Cerebellar cortex (tissue), 1 donor: ENCODE results near the gene VPS18.
A peak's percentile ranks its signal among the peaks of the same experiment; 100 is the strongest.

Experiments
- DNase-seq: peaks from one replicate; pipeline ENCODE4 v3.0.0-alpha.2; 2015; ENCODE audit warnings: low spot score

VPS18 gene

DNA sequence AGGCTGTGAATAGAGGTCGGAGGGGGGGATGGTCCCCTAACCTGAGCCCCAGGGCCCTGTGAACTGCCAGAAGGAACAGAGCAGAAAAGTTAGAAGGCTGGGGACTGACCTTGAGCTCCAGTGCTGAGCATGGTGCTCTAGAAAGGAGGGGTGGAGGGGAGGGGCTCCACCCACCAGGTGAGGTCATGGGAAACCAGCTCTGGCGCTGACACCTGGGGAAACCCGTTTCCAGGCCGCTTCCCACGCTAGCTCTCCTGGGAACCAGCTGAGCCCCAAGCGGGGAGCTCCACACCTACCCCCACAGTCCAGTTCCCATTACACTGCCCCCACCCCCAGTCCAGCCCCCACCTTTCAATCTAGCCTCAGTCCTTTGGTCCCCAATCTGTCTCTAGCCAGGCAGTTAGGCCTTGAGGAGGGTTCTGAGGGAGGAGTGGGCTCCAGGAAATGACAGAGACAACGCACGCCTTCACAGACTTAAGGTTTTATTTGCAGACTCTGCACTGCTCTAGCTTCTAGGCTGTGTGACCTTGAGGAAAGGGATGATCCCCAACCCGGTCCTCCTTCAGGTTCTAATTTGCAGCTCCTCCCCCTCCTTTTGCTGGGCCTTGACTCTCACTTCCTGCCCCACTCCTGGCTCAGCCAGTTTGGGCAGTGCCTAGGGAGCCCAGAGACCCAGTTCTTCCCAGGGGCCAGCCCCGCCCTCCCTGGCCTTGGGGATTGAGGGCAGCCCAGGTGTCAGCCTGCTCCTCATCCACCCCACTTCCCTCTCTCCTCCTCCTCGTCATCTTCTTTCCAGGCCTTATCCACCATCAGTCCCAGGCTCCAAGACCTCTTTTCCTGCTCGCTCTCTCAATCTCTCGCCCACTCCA lies 22.3 kb upstream of the VPS18 start:
- no peak for DNase-seq

DNA sequence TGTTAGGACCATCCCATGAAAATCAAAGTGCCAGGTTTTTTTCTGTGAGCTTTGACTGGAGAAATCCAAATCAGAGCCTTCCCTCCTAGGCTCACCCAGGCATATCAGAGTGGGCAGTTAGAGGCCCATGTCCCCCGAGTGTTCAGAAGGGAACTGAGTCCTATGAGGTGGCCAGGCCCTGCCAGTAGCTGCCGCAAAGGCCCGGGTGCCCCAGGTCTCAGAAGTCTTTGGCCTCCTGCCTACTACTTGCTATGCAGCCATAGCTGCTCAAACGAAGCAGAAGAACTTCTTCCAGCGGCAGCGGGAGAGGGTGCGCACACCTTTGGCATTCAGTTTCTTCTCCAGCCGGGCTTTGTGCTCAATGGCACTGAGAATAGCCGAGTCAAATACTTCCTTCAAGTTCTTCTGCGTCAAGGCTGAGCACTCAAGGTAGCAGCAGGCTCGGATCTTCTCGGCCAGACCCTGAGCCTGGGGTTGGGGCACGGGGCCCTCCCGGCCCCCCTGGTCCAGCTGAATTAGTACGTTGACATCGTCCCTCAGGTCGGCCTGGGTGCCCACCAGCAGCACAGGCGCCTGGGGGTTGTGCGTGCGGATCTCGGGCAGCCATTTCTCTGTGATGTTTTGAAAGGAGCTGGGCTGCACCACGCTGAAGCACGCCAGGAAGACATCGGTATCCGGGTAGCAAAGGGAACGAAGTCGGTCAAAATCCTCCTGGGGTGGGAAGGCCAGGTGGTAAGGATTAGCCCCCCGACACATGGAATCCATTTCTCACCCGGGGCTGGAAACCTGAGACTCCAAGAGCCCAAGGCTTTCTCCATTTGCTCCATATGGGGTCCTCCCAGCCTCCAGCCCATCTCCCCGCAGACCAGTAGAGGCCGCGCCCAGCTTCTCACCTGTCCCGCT lies 21.2 kb upstream of the VPS18 start:
- DNase-seq: no peak

DNA sequence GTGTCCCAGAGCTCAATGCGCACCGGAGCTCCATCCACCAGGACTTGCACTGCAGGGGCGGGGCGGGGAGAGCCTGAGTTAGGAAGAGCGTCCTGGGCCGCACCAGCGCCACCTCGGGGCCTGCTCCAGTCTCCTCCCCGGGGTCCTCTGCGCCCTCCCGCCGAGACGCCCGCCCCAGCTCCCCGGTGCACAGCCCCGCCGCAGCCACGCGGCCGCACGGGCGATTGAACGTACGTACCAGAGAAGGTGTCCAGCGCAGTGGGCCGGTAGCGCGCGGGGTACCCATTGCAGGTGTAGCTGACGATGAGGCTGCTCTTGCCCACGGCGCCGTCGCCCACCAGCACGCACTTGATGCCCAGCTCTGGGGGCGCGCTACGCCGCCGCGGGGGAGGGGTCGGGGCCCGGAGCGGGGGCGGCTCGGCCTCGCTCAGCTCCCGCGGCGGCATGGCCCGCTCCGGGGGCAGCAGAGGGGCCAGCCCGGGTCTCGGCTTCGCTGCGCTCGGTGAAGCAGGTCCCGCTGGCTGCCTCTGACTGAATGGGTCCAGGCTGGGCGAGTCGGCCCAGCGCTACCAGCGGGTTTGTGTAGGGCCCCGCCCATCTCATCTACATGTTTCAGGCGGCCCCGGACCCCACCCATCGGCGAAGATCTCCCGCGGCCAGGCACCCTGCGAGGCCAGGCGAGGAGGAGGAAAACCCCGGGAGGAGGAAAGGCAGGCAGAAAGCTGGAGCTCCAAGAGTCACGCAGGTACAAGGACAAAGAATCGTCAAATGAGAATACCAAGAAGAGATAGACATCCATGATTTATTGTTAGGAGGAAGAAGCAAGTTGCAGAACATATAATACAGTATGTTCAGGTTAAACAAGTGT lies 20.3 kb upstream of the VPS18 start, which contains the start of gene RHOV:
TSS of gene RHOV (minus strand) at position 541 of the 868 bp plus-strand sequence. CDS start at position 446, 95 bp downstream.
- DNase-seq: peak; percentile 71

DNA sequence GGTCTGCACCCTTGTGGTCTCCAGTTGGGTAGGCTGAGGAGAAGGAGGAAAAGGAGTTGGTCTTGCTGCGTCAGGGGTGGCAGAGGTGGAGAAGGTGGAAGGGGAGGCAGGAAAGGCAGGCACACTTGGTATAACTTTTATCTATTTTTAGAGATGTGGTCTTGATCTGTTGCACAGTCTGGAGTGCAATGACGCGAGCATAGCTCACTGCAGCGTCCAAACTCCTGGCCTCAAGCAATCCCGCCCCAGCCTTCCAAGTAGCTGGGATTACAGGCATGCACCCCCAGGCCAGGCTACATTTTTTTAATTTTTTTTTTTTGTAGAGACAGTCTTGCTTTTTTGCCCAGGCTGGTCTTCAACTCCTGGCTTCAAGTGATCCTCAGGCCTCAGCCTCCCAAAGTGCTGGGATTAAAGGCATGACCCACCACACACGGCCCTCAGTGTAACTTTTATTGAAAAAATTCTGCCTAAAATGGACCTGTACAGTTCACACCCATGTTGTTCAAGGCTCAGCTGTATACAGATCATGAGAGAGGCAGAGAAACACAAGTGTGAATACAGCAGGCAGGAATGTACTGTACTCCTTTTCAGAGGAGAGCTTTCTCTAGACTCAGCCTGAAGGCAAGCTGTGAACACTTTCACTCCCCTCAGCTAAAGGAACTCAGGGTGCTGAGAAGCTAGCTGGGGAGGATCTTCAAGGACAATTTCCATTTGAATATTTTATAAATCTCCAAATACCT lies 18.1 kb upstream of the VPS18 start:
- DNase-seq: no peak

DNA sequence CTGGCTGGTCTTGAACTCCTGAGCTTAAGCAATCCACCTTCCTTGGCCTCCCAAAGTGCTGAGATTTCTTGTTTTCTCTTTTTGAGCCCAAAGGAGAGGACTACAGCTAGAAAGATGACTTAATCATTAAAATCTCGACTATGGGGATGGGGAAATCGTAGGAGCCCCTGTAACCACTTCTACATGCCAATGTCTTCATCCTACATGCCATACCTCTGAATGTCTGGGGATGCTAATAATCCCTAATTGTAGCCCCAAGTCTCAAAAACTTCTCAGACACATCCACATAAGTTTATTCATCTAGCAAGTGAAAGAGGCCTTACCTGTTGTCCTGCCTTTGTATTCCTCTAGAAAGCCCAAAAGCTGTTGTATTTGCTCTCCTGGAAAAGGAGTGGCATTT lies 16.6 kb upstream of the VPS18 start:
- DNase-seq: no peak

DNA sequence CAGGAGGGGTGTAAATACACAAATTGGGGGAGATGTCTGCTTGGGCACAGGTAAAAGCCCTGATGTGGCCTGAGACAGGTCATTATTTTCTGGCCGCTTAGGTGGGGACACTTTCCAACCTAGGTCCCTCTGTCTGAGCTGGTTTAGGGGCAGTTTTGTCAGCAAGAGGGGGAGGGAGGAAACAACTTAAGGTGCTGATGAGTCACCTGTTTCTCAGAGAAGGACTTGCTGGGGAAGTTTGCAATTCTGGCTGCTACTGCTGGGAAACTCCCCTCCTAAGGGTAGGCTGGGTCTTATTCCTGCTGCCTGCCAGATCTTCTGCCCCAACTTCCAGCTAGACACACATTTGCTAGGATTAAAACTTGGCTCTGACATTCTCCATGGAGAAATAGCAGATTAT lies 15.5 kb upstream of the VPS18 start:
- DNase-seq: no peak

DNA sequence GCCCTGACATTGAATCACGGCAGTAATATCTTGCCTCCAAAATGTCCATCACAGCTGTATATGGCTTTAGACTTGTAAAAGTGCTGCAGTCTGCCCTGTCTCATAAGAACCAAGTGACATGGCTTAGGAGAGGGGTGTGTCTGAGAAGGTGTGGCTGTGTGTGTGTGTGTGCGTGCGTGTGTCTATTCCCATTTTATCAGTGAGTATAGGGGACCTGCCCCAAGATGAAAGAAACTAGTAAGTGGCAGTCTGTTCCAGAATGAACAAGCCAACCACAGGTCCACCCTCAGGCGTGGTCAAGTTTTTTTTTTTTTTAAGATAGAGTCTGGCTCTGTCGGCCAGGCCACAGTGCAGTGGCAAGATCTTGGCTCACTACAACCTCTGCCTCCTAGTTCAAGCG lies 14.6 kb upstream of the VPS18 start:
- no peak for DNase-seq

DNA sequence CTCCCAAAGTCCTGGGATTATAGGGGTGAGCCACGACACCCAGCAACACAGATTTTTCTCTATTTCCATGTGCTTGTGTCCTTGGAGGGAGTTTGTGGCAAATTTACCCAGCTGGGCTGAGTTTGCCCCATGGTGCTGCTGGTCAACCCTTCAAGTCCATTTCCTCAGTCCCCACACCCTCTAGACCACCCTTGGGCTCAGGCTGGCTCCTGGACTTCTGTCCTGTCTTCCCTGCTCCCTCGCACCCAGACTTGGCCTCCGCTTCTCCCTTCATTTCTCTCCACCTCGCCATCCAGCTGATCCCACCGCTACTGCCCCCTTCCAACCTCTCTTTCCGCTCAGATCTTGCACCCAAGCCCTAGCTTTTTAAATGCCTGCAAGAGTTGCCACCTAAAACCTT lies 12.9 kb upstream of the VPS18 start:
- DNase-seq: no peak

DNA sequence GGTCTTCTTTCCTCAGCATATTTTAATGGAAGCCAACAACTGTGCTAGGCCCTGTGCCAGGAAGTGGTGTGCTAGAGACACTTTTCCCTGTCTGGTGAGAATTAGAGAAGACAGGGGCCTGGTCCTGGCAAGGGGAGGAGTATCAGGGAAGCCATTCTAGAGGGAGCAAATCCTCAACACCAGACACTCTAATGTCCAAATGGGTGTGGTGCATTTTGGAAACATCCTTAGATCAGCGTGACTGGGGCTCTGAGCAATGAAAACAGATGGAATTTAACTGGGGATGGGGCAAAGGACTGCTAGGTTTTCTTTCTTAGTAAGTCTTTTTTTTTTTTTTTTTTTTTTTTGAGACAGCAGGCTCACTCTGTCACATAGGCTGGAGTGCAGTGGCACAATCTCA lies 7.7 kb upstream of the VPS18 start:
- DNase-seq: no peak

DNA sequence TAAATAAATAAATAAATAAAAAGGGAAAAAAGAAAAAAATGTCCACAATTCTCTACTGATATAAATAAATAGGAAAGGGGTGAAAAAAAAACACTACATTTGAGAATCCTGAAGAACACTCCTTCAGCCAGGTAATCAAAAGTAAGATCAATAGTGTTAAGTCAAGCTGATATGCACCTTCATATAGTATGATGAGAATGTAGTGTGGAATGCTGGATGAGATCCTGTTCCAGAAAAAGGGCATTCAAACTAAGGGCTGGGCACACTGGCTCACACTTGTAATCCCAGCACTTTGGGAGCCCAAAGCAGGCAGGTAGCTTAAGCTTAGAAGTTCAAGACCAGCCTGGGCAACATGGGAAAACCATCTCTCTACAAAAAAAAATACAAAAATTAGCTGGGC lies 5.1 kb upstream of the VPS18 start:
- DNase-seq: no peak

DNA sequence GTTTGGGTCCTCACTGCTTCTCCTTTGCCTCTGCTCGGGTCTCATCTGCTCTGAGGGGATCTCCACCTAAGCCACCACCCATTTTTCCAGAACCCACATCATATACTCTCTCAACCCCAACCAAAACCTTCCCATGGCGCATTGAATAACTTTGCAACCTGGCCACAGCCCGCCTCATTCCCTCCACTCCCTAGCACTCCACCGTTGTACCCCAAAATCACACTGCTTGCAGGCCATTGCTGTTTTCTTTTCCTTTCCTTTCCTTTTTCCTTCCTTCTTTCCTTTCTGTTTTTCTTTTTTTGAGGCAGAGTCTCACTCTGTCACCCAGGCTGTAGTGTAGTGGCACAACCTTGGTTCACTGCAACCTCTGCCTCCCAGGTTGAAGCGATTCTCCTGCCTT lies 3.1 kb upstream of the VPS18 start:
- no peak for DNase-seq

DNA sequence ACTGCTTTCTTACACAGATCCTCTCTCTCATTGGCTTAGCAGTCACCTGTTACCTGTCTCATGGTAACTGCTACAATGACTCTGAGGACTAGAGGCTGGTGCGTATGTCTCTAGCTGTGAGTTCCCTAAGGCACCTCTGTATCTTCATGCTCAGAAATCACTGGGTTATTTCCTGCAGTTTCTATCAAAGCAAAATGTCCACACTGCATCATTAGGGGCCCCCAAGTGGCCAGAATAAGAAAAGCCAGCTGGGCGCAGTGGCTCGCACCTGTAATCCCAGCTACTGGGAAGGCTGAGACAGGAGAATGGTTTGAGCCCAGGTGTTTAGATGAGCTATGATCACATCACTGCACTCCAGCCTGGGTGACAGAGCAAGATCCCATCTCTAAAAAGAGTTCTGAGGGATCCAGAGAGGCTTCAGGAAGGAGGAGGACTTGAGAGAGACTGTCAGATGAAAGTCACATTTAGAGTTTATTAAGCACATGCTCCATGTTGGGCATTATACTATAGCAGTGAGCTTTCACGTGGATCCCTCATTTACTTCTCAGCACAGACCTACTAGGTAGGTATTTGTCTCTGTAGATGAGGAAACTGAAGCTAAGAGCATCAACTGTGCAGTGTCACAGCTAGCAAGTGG lies 2.3 kb upstream of the VPS18 start:
- peak; percentile 80 for DNase-seq

DNA sequence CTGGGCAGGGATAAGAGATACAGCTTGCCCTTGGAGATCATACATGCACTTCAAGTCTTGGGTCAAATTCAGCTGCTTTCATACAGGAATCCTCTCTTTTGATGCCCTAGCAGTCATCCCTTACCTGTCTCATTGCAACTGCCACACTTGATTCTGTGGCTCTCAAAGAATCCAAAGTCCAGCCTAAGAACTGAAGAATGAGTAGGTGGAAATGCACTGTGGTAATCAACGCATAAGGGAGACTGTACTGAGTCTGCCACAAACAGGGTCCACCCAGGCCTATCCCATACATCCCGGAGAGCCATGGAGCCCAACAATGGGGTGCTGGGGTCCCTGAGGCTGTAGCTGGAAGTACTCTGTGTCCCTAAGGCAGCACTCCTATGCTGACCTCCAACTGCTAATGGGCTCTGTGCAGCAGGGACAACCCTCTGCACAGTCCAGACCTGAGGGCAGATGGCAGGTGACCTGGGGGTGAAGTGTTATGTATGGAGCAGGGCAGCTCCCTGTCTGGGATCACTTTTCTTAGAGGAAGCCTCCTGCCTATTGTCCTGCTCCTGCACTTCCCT lies 1.7 kb upstream of the VPS18 start:
- DNase-seq: no peak

DNA sequence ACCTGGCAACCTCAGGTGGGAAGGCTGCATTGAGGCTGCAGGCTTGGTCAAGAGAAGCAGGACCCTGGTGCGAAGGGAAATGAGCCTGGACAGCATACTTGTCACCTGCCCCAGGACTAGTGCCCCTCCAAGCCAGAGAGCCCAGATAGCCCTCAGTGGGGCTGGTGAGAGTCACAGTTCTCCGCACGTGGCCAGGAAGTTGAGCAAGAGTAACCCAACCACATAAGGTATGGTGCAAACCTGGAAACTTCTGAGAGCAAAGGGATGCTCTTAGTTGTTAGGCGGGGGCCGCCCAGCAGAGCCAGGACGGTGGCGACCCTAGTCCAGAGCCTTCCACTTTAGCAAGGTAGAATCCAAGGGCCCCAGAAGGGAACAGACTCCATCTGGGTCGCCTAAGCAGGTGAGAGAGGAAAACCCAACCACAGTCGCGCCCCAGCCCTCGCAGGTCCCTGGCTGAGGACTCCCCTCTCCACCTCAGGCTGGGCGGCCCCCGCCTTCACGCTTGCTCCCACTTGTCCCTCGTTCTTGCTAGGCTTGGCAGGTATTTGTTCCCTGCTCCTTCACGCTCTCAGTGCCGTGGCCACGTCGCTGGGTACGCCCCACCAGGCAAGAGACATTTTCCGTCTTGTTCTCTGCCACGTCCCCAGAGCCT lies 1.1 kb upstream of the VPS18 start:
- DNase-seq: no peak

DNA sequence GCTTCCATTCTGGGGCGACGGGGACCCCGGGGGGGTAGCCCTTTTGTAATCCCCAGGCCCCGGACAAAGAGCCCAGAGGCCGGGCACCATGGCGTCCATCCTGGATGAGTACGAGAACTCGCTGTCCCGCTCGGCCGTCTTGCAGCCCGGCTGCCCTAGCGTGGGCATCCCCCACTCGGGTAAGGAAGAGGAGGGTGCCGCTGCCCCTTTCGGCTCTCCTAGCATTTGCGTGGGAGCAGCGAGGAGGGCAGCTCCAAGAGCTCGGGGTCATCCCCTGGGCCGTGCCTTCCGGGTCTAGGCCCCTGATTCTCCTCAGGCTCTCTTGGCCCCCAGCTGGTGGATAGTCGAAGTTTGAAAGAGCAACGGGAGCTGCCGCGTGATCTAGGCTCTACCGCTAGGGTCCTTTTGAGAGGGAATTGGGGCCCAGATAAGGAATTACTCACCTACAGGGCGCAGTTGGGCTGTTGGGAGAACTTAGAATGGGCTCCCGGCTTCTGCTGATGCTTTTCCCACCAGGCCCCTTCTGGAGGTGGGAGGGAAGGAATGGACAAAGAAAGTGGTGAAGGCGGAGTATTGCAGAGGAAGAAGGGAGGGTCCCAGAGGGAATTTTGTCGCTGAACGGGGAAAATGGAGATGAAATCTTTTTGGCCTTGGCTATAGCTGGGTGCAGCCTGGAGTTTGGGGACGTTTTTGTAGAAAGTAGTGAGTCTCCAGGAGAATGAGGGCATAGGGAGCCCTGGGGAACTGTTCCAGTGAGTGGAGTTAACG lies 615 bp downstream of the VPS18 start:
- peak; percentile 50 for DNase-seq

DNA sequence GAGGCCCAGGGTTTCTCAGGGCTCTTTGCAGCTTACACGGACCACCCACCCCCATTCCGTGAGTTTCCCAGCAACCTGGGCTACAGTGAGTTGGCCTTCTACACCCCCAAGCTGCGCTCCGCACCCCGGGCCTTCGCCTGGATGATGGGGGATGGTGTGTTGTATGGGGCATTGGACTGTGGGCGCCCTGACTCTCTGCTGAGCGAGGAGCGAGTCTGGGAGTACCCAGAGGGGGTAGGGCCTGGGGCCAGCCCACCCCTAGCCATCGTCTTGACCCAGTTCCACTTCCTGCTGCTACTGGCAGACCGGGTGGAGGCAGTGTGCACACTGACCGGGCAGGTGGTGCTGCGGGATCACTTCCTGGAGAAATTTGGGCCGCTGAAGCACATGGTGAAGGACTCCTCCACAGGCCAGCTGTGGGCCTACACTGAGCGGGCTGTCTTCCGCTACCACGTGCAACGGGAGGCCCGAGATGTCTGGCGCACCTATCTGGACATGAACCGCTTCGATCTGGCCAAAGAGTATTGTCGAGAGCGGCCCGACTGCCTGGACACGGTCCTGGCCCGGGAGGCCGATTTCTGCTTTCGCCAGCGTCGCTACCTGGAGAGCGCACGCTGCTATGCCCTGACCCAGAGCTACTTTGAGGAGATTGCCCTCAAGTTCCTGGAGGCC lies 5.4 kb downstream of the VPS18 start:
- DNase-seq: no peak

DNA sequence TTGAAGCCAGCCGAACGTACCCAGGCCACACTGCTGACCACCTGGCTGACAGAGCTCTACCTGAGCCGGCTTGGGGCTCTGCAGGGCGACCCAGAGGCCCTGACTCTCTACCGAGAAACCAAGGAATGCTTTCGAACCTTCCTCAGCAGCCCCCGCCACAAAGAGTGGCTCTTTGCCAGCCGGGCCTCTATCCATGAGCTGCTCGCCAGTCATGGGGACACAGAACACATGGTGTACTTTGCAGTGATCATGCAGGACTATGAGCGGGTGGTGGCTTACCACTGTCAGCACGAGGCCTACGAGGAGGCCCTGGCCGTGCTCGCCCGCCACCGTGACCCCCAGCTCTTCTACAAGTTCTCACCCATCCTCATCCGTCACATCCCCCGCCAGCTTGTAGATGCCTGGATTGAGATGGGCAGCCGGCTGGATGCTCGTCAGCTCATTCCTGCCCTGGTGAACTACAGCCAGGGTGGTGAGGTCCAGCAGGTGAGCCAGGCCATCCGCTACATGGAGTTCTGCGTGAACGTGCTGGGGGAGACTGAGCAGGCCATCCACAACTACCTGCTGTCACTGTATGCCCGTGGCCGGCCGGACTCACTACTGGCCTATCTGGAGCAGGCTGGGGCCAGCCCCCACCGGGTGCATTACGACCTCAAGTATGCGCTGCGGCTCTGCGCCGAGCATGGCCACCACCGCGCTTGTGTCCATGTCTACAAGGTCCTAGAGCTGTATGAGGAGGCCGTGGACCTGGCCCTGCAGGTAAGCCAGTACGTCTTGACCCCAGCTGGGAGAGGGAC lies 6.2 kb downstream of the VPS18 start:
- DNase-seq: peak; percentile 79

DNA sequence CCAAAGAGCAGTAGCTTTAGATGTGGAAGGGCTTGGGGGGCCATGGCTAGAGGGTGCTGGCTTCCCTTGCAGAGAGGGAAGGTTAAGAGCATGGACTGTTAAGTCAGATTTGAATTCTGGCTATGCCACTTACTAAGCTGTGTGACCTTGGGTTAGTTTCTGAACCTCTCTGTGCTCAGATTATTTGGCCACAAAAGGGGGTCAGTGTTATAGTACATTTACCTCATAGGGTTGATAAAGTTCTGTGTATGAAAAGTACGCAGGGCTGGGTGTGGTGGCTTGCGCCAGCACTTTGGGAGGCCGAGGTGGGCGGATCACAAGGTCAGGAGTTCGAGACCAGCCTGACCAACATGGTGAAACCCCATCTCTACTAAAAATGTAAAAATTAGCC lies 6.8 kb downstream of the VPS18 start:
- DNase-seq: no peak
